Fibroblast of gingiva (primary cell): Measurements from ENCODE around the gene KIR2DL4.
"Not testable (repeated sequence)": the region's sequence is repeated elsewhere in the genome, so short reads cannot be mapped to it uniquely, and the experiment has no call there.

ENCODE experiments used
- DNase-seq: peaks from one replicate; pipeline ENCODE4 v3.0.0-alpha.2; 2011; ENCODE audit warnings: low read depth

The KIR2DL4 gene

GRCh38 chr19:54803410-54803809, at the start of gene KIR2DL4:
TSS of gene KIR2DL4 (plus strand) at chr19:54803610. CDS start at chr19:54803652, 42 bp downstream.
- no peak for DNase-seq

GRCh38 chr19:54756204-54757110, 47.0 kb upstream of the KIR2DL4 start:
- not testable (repeated sequence) for DNase-seq

- DNase-seq = not testable (repeated sequence)
These were observed 44.8 kb upstream of the KIR2DL4 start for GRCh38 chr19:54758577-54758976.

- not testable (repeated sequence) for DNase-seq
These were observed 39.2 kb upstream of the KIR2DL4 start for GRCh38 chr19:54764219-54764618.

- not testable (repeated sequence) for DNase-seq
These were observed 36.9 kb upstream of the KIR2DL4 start for GRCh38 chr19:54766464-54766863.

GRCh38 chr19:54769646-54770045, 33.8 kb upstream of the KIR2DL4 start, which contains the start of gene KIR2DL1:
TSS of gene KIR2DL1 (plus strand) at chr19:54769793. CDS start at chr19:54769851, 58 bp downstream.
- not testable (repeated sequence) for DNase-seq

- not testable (repeated sequence) for DNase-seq
These were observed 32.9 kb upstream of the KIR2DL4 start for GRCh38 chr19:54770511-54770910.

- DNase-seq = not testable (repeated sequence)
These were observed 32.1 kb upstream of the KIR2DL4 start for GRCh38 chr19:54771018-54771960.

- DNase-seq = not testable (repeated sequence)
These were observed 30.7 kb upstream of the KIR2DL4 start for GRCh38 chr19:54772666-54773065.

GRCh38 chr19:54775095-54775815, 28.2 kb upstream of the KIR2DL4 start:
- DNase-seq = not testable (repeated sequence)

GRCh38 chr19:54775830-54776229, 27.6 kb upstream of the KIR2DL4 start:
- DNase-seq = not testable (repeated sequence)

- not testable (repeated sequence) for DNase-seq
These were observed 25.6 kb upstream of the KIR2DL4 start for GRCh38 chr19:54777851-54778250.

- not testable (repeated sequence) for DNase-seq
These were observed 24.5 kb upstream of the KIR2DL4 start for GRCh38 chr19:54778896-54779295.

GRCh38 chr19:54782916-54783315, 20.5 kb upstream of the KIR2DL4 start:
- not testable (repeated sequence) for DNase-seq

GRCh38 chr19:54786091-54786723, 17.2 kb upstream of the KIR2DL4 start:
- DNase-seq = not testable (repeated sequence)

GRCh38 chr19:54788154-54788553, 15.3 kb upstream of the KIR2DL4 start:
- DNase-seq = not testable (repeated sequence)

GRCh38 chr19:54790711-54791110, 12.7 kb upstream of the KIR2DL4 start:
- DNase-seq = no peak

GRCh38 chr19:54791476-54791875, 11.9 kb upstream of the KIR2DL4 start:
- no peak for DNase-seq

GRCh38 chr19:54792814-54793213, 10.6 kb upstream of the KIR2DL4 start:
- DNase-seq = no peak

GRCh38 chr19:54795758-54796157, 7.7 kb upstream of the KIR2DL4 start:
- DNase-seq = no peak

- no peak for DNase-seq
These were observed 691 bp downstream of the KIR2DL4 start for GRCh38 chr19:54804101-54804500.
